Mesenteric fat pad (tissue), 1 donor: Measurements from ENCODE around the gene NIPSNAP3A. TPM values are rescaled to one million over a fixed set of nuclear protein-coding genes. Genes with fewer than 3 reads are reported as not detected.

Source experiments
- DNase-seq: peaks from one replicate; pipeline ENCODE4 v3.0.0-alpha.2; 2020; ENCODE audit warnings: low spot score
- total RNA-seq: library from RNA; stranded (reverse); fragmentation: NEBNext Ultra II Directional; extraction: Animal tissue kit (Norgen Biotek cat#: 25700); gene quantifications from one replicate; pipeline ENCODE4 v1.2.1, GENCODE V29; 2021
- donor health status: DM: yes; HTN: yes; CAD: no.

NIPSNAP3A gene
- total RNA-seq, 1 donor from 2014 or later = 25.1 TPM

DNA sequence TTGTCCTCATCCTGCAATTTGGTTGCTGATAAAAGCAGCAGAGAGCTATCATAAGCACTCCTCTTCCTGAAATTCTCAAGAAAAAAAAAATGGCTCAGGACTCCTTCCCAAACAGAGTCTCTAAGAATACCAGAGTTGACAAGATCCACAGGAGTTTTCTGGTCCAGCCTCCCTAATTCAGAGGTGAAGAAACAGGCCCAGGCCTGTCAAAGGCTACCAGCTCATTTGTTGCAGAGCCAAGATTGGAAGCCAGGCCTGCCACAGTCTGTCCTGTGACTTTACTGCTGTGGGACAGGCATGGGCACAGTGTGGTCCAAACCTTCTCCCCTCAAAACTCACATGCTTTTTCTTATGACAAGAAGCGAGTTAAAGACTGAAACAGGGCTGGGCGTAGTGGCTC, 58.0 kb downstream of the NIPSNAP3A start:
- no peak for DNase-seq

DNA sequence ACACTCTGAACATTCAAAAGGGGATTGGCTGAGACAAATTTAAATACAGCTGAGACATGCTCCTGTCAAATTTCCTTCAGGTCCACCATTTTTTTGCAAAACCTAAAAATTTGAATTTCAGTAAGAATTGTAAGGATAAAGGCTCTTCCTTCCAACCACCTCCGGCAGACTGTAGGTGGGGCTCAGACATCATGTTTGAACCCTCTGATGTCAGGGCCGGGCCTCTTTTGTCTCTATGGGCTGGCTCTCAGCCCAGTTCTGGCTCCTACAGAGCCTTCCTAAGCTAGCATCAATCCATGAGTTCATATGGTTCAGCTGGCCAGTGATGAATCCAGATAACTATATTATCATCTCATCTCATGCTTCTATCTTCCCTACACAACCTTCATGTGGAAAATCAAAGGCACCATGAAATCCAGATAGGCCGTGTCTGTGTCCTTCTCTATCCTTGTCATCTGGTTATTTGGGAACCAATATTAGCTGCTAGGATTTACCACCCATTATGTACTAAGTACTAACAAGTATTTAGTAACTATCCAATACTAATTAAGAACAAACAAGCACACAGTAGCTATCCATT, 60.6 kb downstream of the NIPSNAP3A start:
- DNase-seq = no peak

Other genes starting within 250 kb of the NIPSNAP3A start
- not detected for gene OR13F1, start 243.4 kb upstream of the NIPSNAP3A start, total RNA-seq
- gene OR13C4, start 220.5 kb upstream of the NIPSNAP3A start, total RNA-seq = not detected
- gene OR13C3, start 210.8 kb upstream of the NIPSNAP3A start, total RNA-seq = not detected
- gene OR13C8, start 178.5 kb upstream of the NIPSNAP3A start, total RNA-seq = not detected
- not detected for gene OR13C5, start 148.3 kb upstream of the NIPSNAP3A start, total RNA-seq
- gene OR13C2, start 142.1 kb upstream of the NIPSNAP3A start, total RNA-seq = not detected
- not detected for gene OR13C9, start 129.5 kb upstream of the NIPSNAP3A start, total RNA-seq
- gene OR13D1, start 53.2 kb upstream of the NIPSNAP3A start, total RNA-seq = not detected
- 9.3 TPM for gene NIPSNAP3B, start 16.4 kb downstream of the NIPSNAP3A start, total RNA-seq
- gene ABCA1, start 180.5 kb downstream of the NIPSNAP3A start, total RNA-seq = 162 TPM